Esophagus muscularis mucosa (tissue), 4 donors: ENCODE data around the gene RPS27. TPM values are rescaled to one million over a fixed set of nuclear protein-coding genes. Genes with fewer than 3 reads are reported as not detected.

Experiments used
- DNase-seq: peaks from one replicate; pipeline ENCODE4 v3.0.0-alpha.2; 2017; ENCODE audit errors: extremely low spot score
- H3K27ac ChIP-seq, 4 donors: fragments of 200-600 bp; sonication (generic); replicated peaks in 1 of 4; 1 replicate in 3 of 4; 2 replicates in 1 of 4; pipeline ENCODE4 v1.5.1; 2016 to 2019; ENCODE audit warnings: mild to moderate bottlenecking in 1 of 4
- H3K27me3 ChIP-seq, 4 donors: fragments of 200-600 bp; sonication (generic); one replicate each; pipeline versions ENCODE4 v1.5.1 to v1.6.0; 2016 to 2019
- H3K36me3 ChIP-seq, 4 donors: fragments of 200-600 bp; sonication (generic); one replicate each; pipeline ENCODE4 v1.5.1; 2016 to 2019
- H3K4me1 ChIP-seq, 4 donors: fragments of 200-600 bp; sonication (generic); one replicate each; pipeline ENCODE4 v1.5.1; 2016 to 2019
- H3K4me3 ChIP-seq, 4 donors: fragments of 200-600 bp; sonication (generic); 1 replicate in 2 of 4; 2 replicates in 2 of 4; pipeline ENCODE4 v1.5.1; 2016 to 2019; ENCODE audit warnings: mild to moderate bottlenecking in 4 of 4, moderate library complexity in 1 of 4
- H3K9me3 ChIP-seq, 4 donors: fragments of 200-600 bp; sonication (generic); 1 replicate in 3 of 4; 2 replicates in 1 of 4; pipeline ENCODE4 v1.5.1; 2016 to 2019
- CTCF ChIP-seq, 3 experiments: fragments of 200-600 bp in 2 of 3; fragments of 450-650 bp in 1 of 3; sonication (generic) in 2 of 3; IDR thresholded peaks; one replicate each; pipeline ENCODE4 v1.5.1; 2017 to 2019; ENCODE audit warnings: antibody characterized with exemption in 3 of 3, mild to moderate bottlenecking in 2 of 3, moderate library complexity in 1 of 3
- EP300 ChIP-seq: sonication (generic); formaldehyde crosslinking; IDR thresholded peaks from one replicate; pipeline ENCODE4 v1.6.1; 2017; ENCODE audit warnings: antibody characterized with exemption
- POLR2A ChIP-seq: fragments of 450-650 bp; IDR thresholded peaks from one replicate; pipeline ENCODE4 v1.6.1; 2017; ENCODE audit warnings: antibody characterized with exemption, moderate library complexity, mild to moderate bottlenecking, low read depth
- POLR2AphosphoS5 ChIP-seq, 2 donors: sonication (generic); formaldehyde crosslinking; IDR thresholded peaks; one replicate each; pipeline ENCODE4 v1.6.1; 2017; ENCODE audit warnings: antibody characterized with exemption in 2 of 2
- WGBS: methylation state at CpG from one replicate; pipeline ENCODE4 v1.1.5; 2018; 5-methylcytosine and 5-hydroxymethylcytosine counted together
- intact Hi-C: fragments of 100-400 bp; cut with DNase I; formaldehyde crosslinking; loops from one replicate; pipeline ENCODE4 v1.15.1; 2023
- total RNA-seq, 4 donors: library from RNA; depleted of rRNA; stranded (reverse); fragments of >200 nt; gene quantifications; one replicate each; pipeline versions ENCODE4 v1.1.0 to v1.2.1, GENCODE V29; 2016

The RPS27 gene
- total RNA-seq, 4 donors from 2014 or later, result 1,242 to 3,317 (median 2,693) TPM

DNA sequence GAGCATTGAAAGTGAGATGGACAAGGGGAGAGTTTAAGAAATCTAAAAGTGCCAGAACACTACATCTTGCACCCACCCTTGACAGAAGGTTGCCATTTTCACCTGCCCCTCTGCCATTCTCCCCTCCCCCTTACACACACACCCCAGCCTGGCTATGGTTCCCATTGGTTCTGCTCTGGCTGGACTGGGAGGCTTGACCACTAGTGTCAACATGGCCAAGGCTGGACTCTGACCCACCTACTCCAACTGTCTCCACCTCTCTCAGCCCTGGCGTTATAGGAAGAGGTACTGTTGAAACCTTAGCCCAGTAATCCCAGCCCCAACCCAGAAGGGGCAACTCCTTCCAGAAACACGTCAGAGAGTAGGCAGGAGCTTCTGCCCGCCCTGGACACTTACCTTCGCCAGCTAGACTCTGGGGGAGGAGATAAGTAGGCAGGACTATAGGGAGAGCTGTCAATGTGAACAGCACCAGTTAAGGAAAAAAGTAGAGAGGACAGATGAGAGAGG is 36.6 kb upstream of the RPS27 start:
- Histone ChIP-seq H3K9me3 (no peaks in the 10 kb centered on the region), H3K4me1 (peaks cover 24 to 50% (median 43%) of the 10 kb centered on the region in 4 donors), H3K27me3 (no peaks in the 10 kb centered on the region), H3K36me3 (peaks cover 44 to 60% (median 60%) of the 10 kb centered on the region in 4 donors), H3K4me3 (no peak overlapping the region), H3K27ac (no peak overlapping the region)
- DNase-seq, result no peak
- TF ChIP-seq EP300 (no peak), POLR2AphosphoS5 (IDR thresholded peaks at IDR 0.05) (no peak), CTCF (IDR thresholded peaks at IDR 0.05) (no peak), POLR2A (no peak)
- WGBS, result 78% methylated on average over 4 of the region's 4 CpGs
- intact Hi-C loops, result no loop called here

DNA sequence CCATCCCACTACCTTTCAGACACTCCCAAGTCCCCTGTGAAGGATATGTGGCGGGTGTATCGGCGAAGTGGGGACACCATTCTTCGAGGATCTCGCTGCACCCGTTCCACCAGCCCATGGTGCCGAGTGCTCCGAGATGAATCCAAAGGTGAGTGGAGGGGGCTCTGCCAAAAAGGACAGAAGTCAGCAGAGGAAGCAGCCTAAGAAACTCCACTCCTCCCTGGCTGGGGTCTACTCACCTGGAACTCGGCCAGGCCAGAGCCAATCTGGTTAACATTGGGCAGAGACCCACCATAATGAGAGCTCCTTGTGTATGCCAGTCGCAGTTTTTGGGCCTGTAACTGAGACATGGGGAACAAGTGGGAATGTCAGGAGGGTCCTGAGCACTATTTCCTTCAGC is 35.7 kb upstream of the RPS27 start:
- WGBS, result 93% methylated on average over 10 of the region's 10 CpGs
- TF ChIP-seq POLR2AphosphoS5 (IDR thresholded peaks at IDR 0.05) (no peak), EP300 (no peak), CTCF (IDR thresholded peaks at IDR 0.05) (no peak), POLR2A (no peak)

GRCh38 chr1:153956997-153957715 is 33.4 kb upstream of the RPS27 start:
- DNase-seq, result no peak
- Histone ChIP-seq H3K4me3 (peak overlapping the region; percentile 80 to 95 (median 91)), H3K9me3 (no peaks in the 10 kb centered on the region), H3K27ac (peak overlapping the region; percentile 91 to 96 (median 95)), H3K27me3 (no peaks in the 10 kb centered on the region), H3K36me3 (peaks cover 15 to 49% (median 46%) of the 10 kb centered on the region in 4 donors), H3K4me1 (peaks cover 49 to 78% (median 65%) of the 10 kb centered on the region in 4 donors)
- WGBS, result 27% methylated on average over 6 of the region's 6 CpGs
- intact Hi-C loops, result no loop called here
- TF ChIP-seq EP300 (no peak), CTCF (IDR thresholded peaks at IDR 0.05) (no peak), POLR2A (no peak), POLR2AphosphoS5 (IDR thresholded peaks at IDR 0.05) (no peak)

More for the DNA sequence above, 35.7 kb upstream of the RPS27 start:
- Histone ChIP-seq H3K9me3 (no peaks in the 10 kb centered on the region), H3K4me1 (peaks cover 33 to 59% (median 51%) of the 10 kb centered on the region in 4 donors), H3K27me3 (no peaks in the 10 kb centered on the region), H3K27ac (no peak overlapping the region), H3K4me3 (no peak overlapping the region), H3K36me3 (peaks cover 38 to 56% (median 54%) of the 10 kb centered on the region in 4 donors)
- DNase-seq, result no peak
- intact Hi-C loops, result no loop called here

DNA sequence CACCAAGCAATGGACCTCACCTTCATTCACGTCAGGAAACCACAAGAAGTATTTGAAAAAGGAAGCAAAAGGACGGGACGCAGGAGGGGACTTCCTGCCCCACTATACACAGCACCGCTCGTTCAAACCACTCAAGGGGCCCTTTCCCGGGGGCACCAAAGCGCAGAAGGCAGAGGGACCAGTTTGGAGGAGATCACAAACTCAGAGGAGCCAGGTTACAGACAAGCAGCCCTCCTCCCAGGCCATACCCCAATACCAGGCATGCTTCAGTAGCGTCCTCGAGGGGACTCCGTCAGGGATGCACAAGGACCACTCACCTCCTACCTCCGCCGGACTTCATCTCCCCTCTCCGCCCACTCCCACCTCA is 32.8 kb upstream of the RPS27 start:
- Histone ChIP-seq H3K4me3 (peak overlapping the region; percentile 80 to 95 (median 91)), H3K9me3 (no peaks in the 10 kb centered on the region), H3K36me3 (peaks cover 9 to 43% (median 41%) of the 10 kb centered on the region in 4 donors), H3K27me3 (no peaks in the 10 kb centered on the region), H3K4me1 (peaks cover 54 to 84% (median 70%) of the 10 kb centered on the region in 4 donors), H3K27ac (peak overlapping the region; percentile 91 to 96 (median 95))
- intact Hi-C loops, result no loop called here
- DNase-seq, result no peak
- TF ChIP-seq POLR2A, result no peak
- TF ChIP-seq EP300, result no peak
- TF ChIP-seq POLR2AphosphoS5 (IDR thresholded peaks at IDR 0.05), result no peak
- TF ChIP-seq CTCF (IDR thresholded peaks at IDR 0.05), result no peak
- WGBS, result under 1% methylated on average over 13 of the region's 13 CpGs
